GM21423 (cell line): Measurements from ENCODE around the gene PEF1.

Experiments
- ATAC-seq: cut with Tn5 transposase; IDR thresholded peaks from one replicate; pipeline ENCODE4 v1.9.1; 2021; ENCODE audit warnings: mild to moderate bottlenecking, moderate library complexity; ENCODE audit not compliant: unreplicated experiment

Gene PEF1

GRCh38 chr1:31632649-31633048 lies 12.0 kb downstream of the PEF1 start:
- no peak for ATAC-seq

GRCh38 chr1:31628931-31629556 lies 15.6 kb downstream of the PEF1 start:
- no peak for ATAC-seq

- no peak for ATAC-seq
Measured at GRCh38 chr1:31627930-31628559, 16.6 kb downstream of the PEF1 start.

- ATAC-seq, result no peak
Measured at GRCh38 chr1:31627301-31627929, 17.3 kb downstream of the PEF1 start.

- ATAC-seq, result no peak
Measured at GRCh38 chr1:31626223-31627207, 18.2 kb downstream of the PEF1 start.

- ATAC-seq, result no peak
Measured at GRCh38 chr1:31625561-31626222, 19.0 kb downstream of the PEF1 start.

- no peak for ATAC-seq
Measured at GRCh38 chr1:31624731-31625514, 19.8 kb downstream of the PEF1 start.

GRCh38 chr1:31624309-31624708 lies 20.4 kb downstream of the PEF1 start:
- no peak for ATAC-seq

GRCh38 chr1:31623365-31623764 lies 21.3 kb downstream of the PEF1 start:
- no peak for ATAC-seq

- ATAC-seq, result no peak
Measured at GRCh38 chr1:31621847-31622730, 22.6 kb downstream of the PEF1 start.

GRCh38 chr1:31621498-31621820 lies 23.2 kb downstream of the PEF1 start:
- ATAC-seq, result no peak

- no peak for ATAC-seq
Measured at GRCh38 chr1:31620631-31621497, 23.8 kb downstream of the PEF1 start.

GRCh38 chr1:31618916-31619846 lies 25.5 kb downstream of the PEF1 start:
- no peak for ATAC-seq

- peak; percentile 52 for ATAC-seq
Measured at GRCh38 chr1:31617916-31618746, 26.5 kb downstream of the PEF1 start.

- no peak for ATAC-seq
Measured at GRCh38 chr1:31617218-31617915, 27.3 kb downstream of the PEF1 start, which contains the start of gene HCRTR1. HCRTR1 (plus strand) TSS chr1:31617689; CDS start chr1:31619193, 1,504 bp downstream.
